ENCODE measurements around the gene PROM2.

PROM2 gene

DNA sequence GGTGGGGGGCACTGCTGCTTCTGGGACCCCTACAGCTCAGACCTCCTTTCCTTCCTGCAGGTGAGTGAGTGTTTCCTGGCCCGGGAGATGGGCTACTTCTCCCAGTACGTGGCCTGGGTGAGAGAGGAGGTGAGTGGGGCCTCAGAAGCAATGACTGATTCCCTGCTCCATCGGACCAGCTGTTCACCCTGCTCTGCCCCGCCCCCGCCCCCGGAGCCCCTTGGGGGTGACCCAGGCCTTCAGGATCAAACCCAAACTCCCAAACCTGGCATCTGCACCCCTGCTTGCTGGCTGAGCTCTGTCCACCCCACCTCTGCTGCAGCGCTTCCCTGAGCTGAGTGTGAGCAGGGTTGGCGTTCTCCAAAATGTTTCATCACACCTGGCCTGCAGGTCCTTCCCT lies 13.1 kb downstream of the PROM2 start:
- no peak for DNase-seq

DNA sequence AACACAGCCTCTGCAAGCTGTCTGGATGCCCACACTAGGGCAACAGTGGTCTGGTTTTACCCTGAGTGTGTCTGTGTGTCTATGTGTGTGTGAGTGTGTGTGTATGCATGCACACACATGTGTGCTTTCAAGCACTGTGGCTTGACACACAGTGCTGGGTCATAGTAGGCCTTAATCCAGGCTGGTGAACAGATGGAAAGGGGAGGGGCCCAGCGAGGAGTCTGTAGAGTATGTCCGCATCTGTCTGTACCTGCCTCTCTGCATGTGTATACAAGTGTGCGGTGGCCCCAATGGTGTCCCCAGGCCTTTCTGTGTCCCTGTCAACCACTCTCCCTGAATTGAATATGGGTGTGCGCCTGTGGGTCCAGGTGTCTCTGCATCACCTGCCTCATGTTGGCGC lies 13.6 kb downstream of the PROM2 start:
- no peak for DNase-seq

DNA sequence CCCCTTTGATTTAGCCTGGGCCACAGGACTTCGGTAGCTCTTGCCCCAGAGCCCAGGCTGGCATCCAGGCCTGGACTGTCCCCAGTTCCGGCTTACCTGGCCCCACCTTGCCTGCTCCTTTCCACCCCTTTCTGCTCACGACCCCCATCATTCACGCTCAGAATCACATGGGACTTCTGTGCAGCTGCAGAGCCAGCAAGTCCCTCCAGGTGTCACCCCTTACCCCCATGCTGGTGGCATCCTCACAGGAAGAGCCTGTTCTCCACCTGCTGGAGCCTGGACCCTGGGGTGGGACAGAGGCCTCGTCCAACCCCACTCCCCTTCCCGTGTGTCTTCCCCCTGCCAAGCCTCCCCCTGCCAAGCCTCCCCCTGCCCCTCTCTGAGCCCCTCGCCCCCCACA lies 15.0 kb downstream of the PROM2 start:
- DNase-seq: peak in 1 of 2 experiments; percentile 27

DNA sequence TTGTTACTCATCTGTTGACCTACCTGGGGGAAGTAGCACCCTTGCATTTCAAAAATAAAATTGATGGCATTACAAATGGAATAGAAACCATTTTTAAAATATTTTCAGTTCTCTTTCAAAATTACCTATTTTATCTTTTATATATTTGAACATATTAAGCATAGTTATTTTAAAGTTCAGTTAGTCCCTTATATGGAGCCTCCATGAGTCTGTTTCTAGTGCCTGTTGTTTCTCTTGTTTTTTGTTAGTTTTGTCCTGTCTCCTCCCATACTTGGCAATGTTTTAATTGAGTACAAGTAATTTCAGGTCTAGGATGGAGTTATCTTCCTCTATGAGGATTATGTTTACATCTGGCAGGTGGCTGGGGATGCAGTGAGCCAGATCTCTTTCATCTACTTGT lies 17.0 kb downstream of the PROM2 start:
- DNase-seq: no peak

DNA sequence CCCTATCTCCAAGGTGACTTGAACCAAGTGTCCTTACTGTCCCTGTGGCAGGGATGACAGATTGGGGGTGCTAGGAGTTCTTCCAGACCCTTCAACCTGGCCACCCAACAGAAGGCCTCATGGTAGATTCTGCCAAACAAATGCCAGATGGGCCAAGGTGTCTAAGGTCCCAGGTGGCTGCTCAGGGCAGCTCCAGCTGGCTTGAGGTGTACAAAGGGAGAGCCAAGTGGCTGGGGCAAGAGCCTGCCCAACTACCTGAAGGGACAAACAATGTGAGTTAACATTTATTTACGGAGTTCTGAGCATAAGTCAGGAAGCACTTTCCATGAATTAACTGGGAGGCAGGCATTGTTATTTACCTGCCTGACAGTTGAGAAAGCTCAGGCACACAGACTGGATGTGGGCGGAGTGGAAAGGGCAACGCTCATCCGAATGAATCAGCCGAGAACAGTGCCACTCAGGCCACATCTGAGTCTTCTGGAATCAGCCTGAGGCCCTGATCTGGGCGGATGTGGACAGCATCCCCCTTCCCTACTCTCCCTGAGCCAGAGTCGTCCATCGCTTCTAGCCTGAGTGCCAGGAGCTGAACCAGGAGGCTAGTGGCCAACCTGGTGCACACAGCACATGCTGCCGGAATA lies 18.5 kb downstream of the PROM2 start:
- no peak for DNase-seq

DNA sequence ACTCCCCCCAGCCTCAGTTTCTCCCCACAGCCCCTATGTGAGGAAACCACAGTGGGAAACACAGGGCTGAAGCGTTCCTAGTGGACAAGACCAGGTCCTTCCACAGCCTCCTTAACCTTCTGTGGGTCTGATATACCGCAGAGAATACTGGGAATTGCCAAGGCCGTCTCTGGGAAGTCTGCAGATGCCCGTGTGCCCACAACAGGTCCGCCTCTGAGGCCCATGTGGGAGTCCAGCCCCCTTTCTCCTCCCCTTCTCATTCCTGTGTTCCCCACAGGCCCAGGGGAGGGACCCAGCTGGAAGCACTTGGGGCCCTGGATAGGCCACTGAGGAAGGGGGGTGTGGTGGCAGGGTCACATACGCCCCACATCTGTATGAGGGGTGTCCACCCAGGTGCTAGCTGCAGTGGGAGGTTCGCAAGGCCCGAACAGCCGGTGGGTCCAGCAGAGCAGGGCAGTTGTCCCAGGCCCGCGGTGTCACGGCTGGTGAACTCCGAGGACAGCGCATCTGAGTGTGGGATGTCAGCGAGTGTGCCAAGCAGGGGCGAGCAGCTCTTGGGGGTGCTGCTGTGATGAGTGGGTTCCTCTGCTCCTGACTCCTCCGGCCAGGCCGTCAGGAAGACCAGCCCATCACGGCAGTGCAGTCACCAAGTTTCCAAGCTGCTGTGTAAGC lies 20.5 kb downstream of the PROM2 start:
- no peak for DNase-seq

DNA sequence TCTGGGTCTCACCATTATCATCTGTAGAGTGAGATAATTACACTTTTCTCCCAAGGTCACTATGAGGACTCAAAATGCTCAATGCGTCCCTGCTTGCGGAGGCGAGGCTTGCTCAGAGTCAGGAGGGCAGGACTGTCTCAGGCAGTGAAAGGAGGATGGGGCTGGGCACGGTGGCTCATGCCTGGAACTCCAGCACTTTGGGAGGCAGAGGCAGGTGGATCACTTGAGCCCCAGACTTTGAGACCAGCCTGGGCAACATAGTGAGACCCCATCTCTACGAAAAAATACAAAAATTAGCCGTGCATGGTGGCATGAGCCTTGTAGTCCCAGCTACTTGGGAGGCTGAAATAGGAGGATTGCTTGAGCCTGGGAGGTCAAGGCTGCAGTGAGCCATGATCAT lies 21.1 kb downstream of the PROM2 start:
- no peak for DNase-seq

DNA sequence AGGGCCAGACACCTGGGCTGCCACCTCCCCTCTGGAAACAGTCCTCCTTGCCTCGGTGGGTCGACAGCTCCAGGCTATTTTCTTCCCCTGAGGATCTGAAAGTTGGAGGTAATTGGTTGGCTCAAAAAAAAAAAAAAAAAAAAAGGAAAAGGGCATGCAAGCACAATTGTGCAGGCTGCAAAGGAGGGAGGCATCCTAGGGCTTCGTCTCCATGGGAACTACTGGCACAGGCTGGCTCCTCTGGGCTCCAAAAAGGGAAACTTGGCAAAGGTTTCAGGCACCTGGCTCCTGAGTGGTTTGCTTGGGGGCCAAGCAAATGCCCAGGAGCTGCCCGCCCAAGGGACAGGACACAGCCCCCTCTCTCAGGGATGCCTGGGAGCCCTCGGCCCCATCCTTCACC lies 21.8 kb downstream of the PROM2 start:
- peak; percentile 87 to 94 for DNase-seq

DNA sequence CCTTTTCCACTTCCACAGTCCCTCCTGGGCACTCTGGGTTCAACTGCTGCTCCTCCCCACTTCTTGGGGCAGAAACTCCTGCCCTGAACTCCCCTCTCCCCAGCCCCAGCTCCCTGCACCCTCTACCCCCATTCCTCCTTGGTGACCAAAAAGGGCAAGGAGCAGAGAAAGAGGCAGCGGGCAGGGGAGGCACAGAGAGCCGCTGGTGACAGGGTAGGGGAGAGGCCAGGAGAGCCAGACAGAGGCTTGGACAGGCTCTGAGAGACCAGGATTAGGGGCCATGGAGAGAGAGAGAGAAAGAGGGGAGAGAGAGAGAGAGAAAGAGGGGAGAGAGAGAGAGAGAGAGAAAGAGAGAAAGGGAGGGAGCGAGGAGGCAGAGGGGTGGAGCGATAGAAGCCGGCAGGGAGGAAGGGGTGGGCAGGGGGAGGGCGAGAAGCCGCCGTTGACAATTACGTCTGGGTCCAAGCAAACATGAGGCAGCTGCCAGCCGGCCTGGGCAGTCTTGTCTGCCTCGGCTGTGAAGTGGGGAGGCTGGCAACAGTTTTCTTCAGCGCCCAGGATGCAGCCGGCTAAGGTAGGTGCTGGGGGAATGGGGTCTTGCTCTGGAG lies 22.7 kb downstream of the PROM2 start, which contains the start of gene KCNIP3:
Gene KCNIP3, plus strand, starts transcription at position 468 of the 608 bp plus-strand sequence. Its CDS starts 92 bp downstream, at position 560.
- peak; percentile 79 to 89 for DNase-seq

DNA sequence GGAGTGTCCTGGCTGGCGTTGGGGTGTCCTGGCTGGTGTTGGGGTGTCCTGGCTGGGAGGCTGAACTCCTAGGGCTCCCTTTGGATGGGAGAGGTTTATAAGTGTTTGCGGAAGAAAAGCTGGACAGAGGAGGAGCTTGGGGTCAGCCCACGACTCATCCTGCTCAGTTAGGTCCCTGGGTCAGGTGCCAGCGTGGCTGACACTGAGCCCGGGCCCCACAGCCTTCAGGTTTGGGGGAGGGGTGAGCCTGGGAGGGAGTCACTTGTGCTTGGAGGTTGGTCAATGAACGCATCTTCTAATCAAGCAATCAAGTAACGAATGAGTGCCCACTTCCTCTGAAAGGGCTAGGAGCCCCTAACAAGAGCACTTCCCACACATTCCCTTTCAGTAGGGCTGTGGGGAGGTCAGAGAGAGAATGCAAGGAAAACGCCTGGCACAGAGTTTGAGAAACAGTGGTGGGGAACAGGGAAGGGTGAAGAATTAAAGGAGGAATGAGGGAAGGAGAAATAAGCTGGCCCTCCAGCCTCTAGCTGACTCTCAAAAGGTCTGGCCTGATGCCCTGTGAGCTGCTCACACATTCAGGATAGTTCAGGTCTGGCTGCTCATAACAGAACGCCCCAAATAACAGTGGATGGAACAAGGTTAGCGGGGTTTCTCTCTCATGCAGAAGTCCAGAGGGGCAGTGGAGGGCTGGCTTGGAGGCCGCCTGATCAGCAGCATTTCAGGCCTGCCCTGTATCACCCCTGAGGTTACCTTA lies 23.6 kb downstream of the PROM2 start:
- DNase-seq: peak in 1 of 2 experiments; percentile 14

DNA sequence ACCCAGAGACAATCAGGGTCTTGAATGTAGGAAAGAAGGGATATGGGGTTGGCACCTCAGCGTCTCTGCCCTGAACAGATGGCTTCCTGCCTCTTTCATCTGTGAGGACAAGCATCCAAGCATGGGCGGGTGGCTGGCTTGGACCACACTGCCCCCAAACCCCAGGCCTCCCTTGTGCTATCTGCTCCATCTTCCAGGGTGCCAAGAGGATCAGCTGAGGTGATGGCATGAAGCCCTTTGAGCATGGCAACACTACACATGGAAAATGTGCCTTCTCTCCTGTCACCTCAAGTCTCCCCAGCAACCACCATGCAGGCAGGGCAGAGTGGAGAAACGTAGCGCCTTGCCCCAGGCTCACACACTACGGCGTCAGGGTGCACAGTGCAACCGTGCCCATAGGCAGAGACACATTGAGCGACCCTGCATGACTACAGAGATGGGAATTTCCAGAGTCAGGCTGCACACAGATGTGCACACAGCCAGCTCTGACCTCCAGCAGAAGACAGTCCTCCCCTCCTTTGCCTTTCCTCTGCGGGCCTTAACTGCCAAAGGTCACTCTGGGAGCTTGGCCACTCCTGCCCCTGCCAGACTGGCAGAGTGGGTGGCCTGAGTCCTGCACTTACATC lies 24.4 kb downstream of the PROM2 start:
- no peak for DNase-seq

DNA sequence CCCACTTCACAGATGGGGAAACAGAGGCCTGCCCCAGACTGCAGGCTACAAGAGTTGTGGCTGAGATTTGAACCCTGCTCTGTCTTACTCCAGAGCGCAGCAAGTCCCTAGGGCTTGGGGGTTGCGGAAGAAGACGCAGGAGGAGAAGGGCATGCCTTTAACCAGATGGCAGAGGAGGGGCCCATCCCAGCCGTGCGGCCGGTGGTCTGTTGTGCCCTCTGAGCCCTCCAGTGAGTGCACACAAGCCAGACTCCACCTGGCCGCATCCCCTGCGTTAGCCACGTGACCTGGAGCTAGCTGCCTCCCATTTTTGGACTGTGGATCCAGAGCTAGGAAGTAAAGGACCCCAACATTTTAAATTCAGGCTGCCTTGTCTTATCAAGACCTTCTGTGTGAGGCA lies 25.7 kb downstream of the PROM2 start:
- DNase-seq: no peak

DNA sequence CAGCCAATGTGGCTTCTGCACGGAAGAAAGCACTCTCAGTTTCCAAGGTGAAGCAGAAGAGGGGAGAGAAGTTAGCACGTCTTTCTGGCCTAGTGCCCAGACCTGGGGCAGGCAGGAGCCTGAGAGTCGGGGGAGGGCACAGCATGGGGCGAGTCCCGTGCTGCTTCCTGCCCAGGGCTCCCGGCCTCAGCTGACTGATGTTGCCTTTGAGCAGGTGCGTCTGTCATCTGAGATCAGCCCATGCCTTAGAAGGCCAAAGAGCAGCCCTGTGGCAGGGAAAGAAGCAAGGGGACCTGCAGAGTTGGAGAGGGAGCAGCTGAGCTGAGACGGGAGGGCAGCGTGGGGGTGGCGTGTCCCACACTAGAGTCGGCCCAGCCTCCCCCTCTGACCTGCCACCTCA lies 26.2 kb downstream of the PROM2 start:
- DNase-seq: peak; percentile 25 to 61

DNA sequence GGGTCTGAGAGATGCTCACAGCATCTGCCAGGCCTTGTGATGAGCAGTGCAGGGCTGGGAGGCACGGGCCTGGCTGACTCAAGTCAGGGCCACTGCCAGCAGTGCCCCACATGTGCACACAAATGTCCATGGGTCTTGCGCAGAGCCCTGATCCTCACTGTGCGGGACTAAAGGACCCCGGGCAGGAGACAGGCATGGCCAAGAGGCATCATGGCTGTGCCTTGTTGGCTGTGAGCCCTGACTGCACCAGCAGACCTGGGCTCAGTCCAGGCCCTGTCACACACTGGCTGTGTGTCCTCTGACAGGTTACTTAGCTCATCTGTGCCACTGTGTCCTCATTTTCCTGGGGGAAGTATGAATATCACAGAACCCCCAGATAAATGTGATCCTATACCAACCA lies 26.9 kb downstream of the PROM2 start:
- no peak for DNase-seq

DNA sequence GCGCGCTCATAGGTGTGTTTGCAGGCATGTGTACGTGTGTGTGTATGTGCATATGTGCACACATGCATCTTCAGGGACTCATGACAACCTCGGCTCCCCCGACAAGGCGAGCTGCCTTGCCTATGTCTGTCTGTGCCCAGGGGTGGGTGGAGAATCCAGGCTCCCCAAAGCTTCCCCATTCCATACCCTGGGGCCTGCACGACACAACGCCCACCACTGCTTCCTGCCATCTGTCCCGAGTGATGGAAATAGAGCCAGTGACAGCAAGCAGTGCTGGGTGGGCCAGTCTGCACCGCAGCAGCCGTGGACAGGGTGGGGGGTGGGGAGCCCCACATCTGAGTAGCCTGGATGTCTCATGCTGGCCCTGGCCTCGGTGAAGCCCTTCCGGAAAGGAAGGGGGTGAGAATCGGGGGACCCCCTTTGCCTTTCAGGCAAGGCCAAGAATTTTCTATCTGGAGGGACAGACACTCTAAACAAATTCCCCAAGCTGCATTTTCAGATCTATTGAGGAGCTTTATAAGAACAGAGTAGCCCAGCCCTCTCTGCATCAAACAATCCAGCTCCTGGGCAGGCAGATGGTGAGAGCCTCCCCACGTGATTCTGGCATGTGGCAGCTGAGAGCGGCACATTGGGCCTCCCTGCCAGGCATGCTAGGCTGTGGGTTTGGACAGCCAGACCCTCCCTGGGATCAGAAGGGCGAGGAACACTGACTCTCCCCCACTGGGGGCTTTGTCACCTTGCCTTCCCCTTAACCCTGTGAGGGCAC lies 27.8 kb downstream of the PROM2 start:
- no peak for DNase-seq

DNA sequence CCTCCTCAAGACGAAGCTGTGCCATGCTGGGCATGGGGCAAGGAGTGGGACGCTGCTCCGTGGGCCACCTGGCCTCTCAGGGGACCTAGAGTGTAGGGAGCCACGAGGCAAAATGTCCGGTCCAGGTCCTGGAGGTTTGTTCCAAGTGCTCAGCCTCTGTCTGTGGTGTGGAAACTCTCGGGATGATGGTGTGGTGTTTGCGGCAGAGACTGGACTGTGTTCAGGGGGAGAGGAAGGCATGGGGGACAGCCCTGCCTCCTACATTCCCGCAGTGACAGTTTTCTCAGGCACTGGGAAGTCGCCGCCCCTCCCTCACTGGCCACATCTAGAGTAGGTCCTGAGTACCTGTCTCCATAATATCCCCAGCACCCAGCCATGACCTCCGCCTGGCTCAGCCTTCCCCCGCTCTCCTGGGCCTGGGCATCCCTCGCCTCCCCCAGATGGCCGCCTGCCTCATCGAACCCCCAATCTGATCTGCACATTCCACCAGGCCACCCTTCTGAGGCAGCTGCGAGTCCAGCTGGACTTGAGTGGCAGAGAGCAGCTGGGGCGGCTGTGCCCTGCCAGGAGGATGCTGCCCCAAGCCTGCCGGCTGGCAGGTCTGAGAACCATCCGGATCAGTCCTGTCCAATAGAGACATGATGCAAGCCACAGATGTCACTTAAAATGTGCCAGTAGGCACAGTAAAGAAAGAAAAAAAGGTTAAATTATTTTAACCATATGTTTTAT lies 29.1 kb downstream of the PROM2 start:
- DNase-seq: no peak

DNA sequence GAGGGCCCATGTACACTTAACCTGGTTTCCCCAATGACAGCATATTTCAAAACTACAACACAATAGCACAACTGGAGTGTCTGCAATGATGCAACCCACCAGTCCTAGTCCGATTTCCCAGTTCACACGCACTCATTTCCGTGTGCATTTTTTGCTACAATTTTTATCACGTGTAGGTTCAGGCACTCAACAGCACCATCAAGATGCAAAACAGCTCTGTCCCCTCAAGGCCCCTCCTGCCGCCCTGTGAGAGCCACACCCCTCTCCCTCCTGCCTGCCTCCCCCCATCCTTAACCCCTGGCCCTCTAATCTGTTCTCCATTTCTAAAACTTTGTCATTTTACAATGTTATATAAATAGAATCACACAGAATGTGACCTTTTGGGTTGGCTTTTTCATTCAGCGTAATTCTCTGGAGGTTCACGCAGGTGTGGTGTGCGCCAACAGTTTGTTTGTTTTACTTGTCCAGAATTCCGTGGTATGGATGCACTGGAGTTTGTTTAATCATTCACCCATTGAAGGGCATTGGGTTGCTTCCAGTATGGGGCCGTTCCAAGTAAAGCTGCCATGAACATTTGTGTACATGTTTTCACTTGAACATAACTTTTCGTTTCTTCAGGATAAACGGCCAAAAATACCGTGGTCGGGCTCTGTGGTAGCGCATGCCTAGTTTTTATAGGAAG lies 31.3 kb downstream of the PROM2 start:
- peak in 1 of 2 experiments; percentile 33 for DNase-seq

DNA sequence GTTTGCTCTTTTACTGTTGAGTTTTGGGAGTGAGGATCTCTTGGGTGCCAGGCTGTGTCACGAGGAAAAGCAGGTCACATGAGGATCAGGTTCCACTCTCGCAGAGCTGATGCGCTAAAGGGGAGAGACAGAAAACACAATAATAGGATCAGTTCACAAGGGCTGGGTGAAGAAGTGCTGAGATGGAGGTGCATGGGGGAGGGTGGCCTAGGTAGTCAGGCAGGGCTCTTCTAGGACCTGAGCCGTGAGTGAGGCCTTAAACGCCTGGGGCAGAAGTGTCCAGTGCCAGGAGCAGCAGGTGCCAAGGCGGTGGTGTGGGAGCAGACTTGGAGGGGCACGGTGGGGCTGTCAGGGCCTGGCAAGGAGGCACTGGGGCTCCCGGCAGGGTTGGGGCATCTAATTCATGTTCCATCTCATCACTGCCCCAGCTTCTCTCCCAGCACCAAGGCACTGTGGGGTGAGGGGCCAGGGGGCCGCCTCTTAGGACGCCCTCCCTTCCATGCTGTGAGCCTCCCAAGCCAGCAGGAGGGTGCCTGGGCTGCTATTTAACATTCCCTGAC lies 32.2 kb downstream of the PROM2 start:
- no peak for DNase-seq

DNA sequence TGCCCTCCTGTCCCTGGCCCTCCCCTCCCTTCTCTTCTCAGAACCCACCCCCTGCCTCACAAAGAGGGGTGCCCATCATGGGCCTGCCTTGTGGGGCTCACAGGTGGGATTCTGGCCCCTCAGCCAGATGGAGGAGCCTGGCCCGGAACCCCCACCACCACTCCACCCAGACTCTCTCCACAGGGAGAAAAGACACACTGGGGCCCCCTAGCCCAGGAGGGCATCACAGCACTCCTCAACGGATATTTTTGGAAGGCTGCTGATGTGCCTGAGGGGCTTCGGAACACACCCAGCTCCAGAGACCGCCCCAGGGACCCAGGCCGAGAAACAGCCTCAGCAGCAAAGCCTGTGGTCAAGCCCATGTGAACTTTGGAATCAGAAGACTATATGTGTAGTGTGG lies 32.8 kb downstream of the PROM2 start:
- no peak for DNase-seq

DNA sequence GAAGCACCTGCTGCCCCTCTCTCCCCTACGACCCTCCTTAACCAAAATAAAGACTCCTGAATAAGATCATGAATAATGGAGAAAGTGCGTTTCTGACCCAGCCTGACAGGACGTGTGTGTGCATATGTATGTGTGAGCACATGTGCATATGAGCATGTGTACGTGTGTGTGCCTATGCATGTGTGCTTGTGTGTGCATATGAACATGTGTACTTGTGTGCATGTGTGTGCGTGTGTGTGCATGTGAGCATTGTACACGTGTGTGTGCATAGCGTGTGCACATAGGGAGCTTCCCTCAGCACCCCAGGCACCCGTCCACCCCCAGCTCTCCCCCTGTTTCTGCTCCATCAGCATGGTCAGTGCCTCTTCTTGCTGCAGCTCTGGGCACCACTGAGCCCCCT lies 33.6 kb downstream of the PROM2 start:
- no peak for DNase-seq

Data from NCI-H2081 (cell line).